ENCODE results near the gene MUC22.

DNA sequence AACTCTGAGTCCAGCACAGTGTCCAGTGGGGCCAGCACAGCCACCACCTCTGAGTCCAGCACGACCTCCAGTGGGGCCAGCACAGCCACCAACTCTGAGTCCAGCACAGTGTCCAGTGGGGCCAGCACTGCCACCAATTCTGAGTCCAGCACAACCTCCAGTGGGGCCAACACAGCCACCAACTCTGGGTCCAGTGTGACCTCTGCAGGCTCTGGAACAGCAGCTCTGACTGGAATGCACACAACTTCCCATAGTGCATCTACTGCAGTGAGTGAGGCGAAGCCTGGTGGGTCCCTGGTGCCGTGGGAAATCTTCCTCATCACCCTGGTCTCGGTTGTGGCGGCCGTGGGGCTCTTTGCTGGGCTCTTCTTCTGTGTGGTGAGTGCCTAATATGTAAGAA, 23.0 kb upstream of the MUC22 start:
- TF ChIP-seq, protein P1, sequence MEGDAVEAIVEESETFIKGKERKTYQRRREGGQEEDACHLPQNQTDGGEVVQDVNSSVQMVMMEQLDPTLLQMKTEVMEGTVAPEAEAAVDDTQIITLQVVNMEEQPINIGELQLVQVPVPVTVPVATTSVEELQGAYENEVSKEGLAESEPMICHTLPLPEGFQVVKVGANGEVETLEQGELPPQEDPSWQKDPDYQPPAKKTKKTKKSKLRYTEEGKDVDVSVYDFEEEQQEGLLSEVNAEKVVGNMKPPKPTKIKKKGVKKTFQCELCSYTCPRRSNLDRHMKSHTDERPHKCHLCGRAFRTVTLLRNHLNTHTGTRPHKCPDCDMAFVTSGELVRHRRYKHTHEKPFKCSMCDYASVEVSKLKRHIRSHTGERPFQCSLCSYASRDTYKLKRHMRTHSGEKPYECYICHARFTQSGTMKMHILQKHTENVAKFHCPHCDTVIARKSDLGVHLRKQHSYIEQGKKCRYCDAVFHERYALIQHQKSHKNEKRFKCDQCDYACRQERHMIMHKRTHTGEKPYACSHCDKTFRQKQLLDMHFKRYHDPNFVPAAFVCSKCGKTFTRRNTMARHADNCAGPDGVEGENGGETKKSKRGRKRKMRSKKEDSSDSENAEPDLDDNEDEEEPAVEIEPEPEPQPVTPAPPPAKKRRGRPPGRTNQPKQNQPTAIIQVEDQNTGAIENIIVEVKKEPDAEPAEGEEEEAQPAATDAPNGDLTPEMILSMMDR (conservative IDR thresholded peaks at IDR 0.05; ENCODE audit: low read depth, low read length) = no peak
- TF ChIP-seq MAFK (IDR thresholded peaks at IDR 0.05; ENCODE audit: low read depth, low read length) = no peak
- no peak for TF ChIP-seq POLR2A (IDR thresholded peaks at IDR 0.05; ENCODE audit: low read depth, low read length)
- TF ChIP-seq, protein P2, sequence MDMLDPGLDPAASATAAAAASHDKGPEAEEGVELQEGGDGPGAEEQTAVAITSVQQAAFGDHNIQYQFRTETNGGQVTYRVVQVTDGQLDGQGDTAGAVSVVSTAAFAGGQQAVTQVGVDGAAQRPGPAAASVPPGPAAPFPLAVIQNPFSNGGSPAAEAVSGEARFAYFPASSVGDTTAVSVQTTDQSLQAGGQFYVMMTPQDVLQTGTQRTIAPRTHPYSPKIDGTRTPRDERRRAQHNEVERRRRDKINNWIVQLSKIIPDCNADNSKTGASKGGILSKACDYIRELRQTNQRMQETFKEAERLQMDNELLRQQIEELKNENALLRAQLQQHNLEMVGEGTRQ (IDR thresholded peaks at IDR 0.05; ENCODE audit: low read depth, low read length) = no peak
- no peak for TF ChIP-seq BHLHE40 (IDR thresholded peaks at IDR 0.05; ENCODE audit: low read depth, low read length)
- TF ChIP-seq, protein P3, sequence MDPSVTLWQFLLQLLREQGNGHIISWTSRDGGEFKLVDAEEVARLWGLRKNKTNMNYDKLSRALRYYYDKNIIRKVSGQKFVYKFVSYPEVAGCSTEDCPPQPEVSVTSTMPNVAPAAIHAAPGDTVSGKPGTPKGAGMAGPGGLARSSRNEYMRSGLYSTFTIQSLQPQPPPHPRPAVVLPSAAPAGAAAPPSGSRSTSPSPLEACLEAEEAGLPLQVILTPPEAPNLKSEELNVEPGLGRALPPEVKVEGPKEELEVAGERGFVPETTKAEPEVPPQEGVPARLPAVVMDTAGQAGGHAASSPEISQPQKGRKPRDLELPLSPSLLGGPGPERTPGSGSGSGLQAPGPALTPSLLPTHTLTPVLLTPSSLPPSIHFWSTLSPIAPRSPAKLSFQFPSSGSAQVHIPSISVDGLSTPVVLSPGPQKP (IDR thresholded peaks at IDR 0.05; ENCODE audit: borderline replicate concordance, low read depth, low read length) = no peak
- no peak for TF ChIP-seq SMC3 (IDR thresholded peaks at IDR 0.05; ENCODE audit: low read depth, low read length)
- TF ChIP-seq RAD21 (IDR thresholded peaks at IDR 0.05; ENCODE audit: low read length) = no peak
- no peak for TF ChIP-seq RFX5 (IDR thresholded peaks at IDR 0.05; ENCODE audit: low read depth, low read length)
- TF ChIP-seq MAZ (IDR thresholded peaks at IDR 0.05; ENCODE audit: borderline replicate concordance, low read depth, low read length) = no peak
- TF ChIP-seq RCOR1 (IDR thresholded peaks at IDR 0.05; ENCODE audit: insufficient replicate concordance, low read length) = no peak
- TF ChIP-seq NFE2L2 (IDR thresholded peaks at IDR 0.05; ENCODE audit: low read depth, low read length) = no peak
- no peak for TF ChIP-seq CEBPB (IDR thresholded peaks at IDR 0.05; ENCODE audit: low read depth, low read length)

All from IMR-90 (cell line).